Muscle of leg (tissue), 11 donors: ENCODE results near the gene RAET1G. TPM values are rescaled to one million over a fixed set of nuclear protein-coding genes. Genes with fewer than 3 reads are reported as not detected.
"Not testable (repeated sequence)": the region's sequence is repeated elsewhere in the genome, so short reads cannot be mapped to it uniquely, and the experiment has no call there.

Experiments used
- DNase-seq: peaks from one replicate; pipeline ENCODE4 v3.0.0; 2013
- H3K27ac ChIP-seq: one replicate; pipeline ENCODE4 v1.5.1; 2013; ENCODE audit warnings: mild to moderate bottlenecking, low read length, control low read depth
- H3K27me3 ChIP-seq: one replicate; pipeline ENCODE4 v1.6.1; 2013; ENCODE audit warnings: low read length; ENCODE audit not compliant: control insufficient read depth, insufficient read depth
- H3K36me3 ChIP-seq: one replicate; pipeline ENCODE4 v1.6.1; 2013; ENCODE audit warnings: low read length; ENCODE audit not compliant: control insufficient read depth, insufficient read depth
- H3K4me1 ChIP-seq: one replicate; pipeline ENCODE4 v1.6.1; 2013; ENCODE audit warnings: low read length; ENCODE audit not compliant: control insufficient read depth, insufficient read depth
- H3K4me3 ChIP-seq: one replicate; pipeline ENCODE4 v1.5.1; 2013; ENCODE audit warnings: low read length, control low read depth
- H3K9me3 ChIP-seq: replicated peaks from 2 replicates; pipeline ENCODE4 v1.6.1; 2013; ENCODE audit warnings: low read depth, low read length; ENCODE audit not compliant: control insufficient read depth
- WGBS: methylation state at CpG from one replicate; pipeline ENCODE4 v1.1.5; 2013; ENCODE audit warnings: missing lambda C conversion rate; ENCODE audit not compliant: insufficient coverage; 5-methylcytosine and 5-hydroxymethylcytosine counted together
- polyA plus RNA-seq, 8 donors: library from polyadenylated mRNA; unstranded; fragments of 120-200 nt; gene quantifications; one replicate each; pipeline versions ENCODE4 v1.2.1 to v1.2.3, GENCODE V29; 2013; ENCODE audit warnings: inconsistent platforms in 1 of 8, low replicate concordance in 1 of 8; ENCODE audit not compliant: insufficient read length in 8 of 8, insufficient read depth in 1 of 8
- total RNA-seq: library from RNA; stranded (reverse); fragments of 120-200 nt; gene quantifications from one replicate; pipeline ENCODE4 v1.2.4, GENCODE V29; 2013

RAET1G gene
- total and polyA plus RNA-seq, 9 donors = 0.09 to 0.27 (median 0.17) TPM; not detected in 1

DNA sequence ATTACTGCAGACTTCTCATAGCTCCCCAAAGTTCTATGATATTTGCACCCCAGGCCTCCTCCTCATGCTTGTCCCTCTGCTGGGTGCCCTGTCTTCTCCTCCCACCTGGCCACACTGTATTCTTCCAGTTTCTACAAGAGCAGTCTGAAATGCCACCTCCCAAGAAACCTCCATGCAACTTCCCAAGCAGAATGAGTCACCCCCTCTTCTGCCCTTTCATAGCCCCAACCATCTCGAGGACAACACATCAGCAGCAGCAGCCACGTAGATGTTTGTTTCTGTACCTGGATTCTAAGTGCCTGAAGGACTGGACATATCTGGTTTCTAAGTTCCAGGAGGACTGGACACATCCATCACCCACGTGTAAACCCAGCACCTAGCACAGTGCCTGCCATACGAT, 12.3 kb upstream of the RAET1G start:
- Histone ChIP-seq H3K27me3 (peaks cover 70% of the 10 kb centered on the region), H3K4me3 (no peak overlapping the region), H3K4me1 (peaks cover 11% of the 10 kb centered on the region), H3K36me3 (no peaks in the 10 kb centered on the region), H3K27ac (no peak overlapping the region), H3K9me3 (no peaks in the 10 kb centered on the region)
- no peak for DNase-seq
- no CpG with 5 or more reads among the region's 4 CpGs for WGBS

DNA sequence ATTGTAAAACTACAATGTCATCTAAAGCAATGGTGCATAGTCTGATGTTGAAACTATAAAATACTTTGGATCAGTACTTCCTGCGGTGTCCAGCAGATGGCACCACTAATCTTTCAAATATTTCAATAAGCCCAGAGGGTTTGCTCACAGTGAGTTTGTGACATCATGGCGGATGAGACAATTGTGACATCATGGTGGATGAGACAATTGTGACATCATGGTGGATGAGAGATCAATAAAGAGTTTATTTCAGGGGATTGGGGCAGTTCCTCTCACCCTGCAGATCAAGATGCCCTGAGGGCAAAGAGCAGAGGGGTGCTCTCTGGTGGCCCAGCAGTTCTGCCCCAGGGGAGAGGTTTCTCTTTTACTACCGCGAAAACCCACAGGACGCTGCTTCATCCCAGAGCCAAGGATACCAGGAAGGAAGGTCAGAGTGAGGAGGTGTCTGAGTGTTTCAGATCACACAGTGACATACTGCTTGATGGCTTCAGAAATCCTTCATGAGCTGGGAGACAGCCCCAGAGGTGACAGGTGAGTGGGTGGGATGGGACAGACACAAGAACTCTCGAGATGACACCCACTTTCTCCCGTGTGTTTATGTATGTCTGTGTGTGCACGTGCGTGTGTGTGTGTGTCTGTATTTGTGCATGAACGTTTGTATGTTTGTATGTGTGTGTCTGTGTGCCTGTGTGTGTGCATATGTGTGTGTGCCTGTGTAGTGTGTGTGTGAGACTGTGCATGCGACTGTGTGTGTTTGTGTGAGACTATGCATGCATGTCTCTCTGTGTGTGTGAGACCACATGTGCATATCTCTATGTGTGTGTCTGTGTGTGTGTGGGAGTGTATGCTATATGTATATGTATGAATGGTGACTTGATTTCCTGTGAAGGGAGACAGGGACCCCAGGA, 11.6 kb upstream of the RAET1G start:
- WGBS = 40% methylated on average over 8 of the region's 11 CpGs
- Histone ChIP-seq H3K4me3 (no peak overlapping the region), H3K27me3 (peaks cover 65% of the 10 kb centered on the region), H3K9me3 (no peaks in the 10 kb centered on the region), H3K27ac (no peak overlapping the region), H3K36me3 (no peaks in the 10 kb centered on the region), H3K4me1 (peaks cover 11% of the 10 kb centered on the region)
- DNase-seq = peak; percentile 67

GRCh38 chr6:149933461-149933860, 10.5 kb upstream of the RAET1G start:
- H3K4me1 ChIP-seq = peaks cover 4% of the 10 kb centered on the region
- no peak overlapping the region for H3K27ac ChIP-seq
- H3K27me3 ChIP-seq = peaks cover 62% of the 10 kb centered on the region
- 45% methylated on average over 3 of the region's 3 CpGs for WGBS
- DNase-seq = no peak
- no peaks in the 10 kb centered on the region for H3K36me3 ChIP-seq
- H3K4me3 ChIP-seq = no peak overlapping the region
- no peaks in the 10 kb centered on the region for H3K9me3 ChIP-seq

GRCh38 chr6:149933036-149933435, 10.1 kb upstream of the RAET1G start:
- Histone ChIP-seq H3K9me3 (no peaks in the 10 kb centered on the region), H3K27me3 (peaks cover 57% of the 10 kb centered on the region), H3K4me3 (no peak overlapping the region), H3K27ac (no peak overlapping the region), H3K36me3 (no peaks in the 10 kb centered on the region), H3K4me1 (no peaks in the 10 kb centered on the region)
- no peak for DNase-seq
- 51% methylated on average over 4 of the region's 5 CpGs for WGBS

- Histone ChIP-seq H3K27ac (no peak overlapping the region), H3K4me3 (no peak overlapping the region), H3K4me1 (no peaks in the 10 kb centered on the region), H3K27me3 (peaks cover 49% of the 10 kb centered on the region), H3K36me3 (no peaks in the 10 kb centered on the region), H3K9me3 (no peaks in the 10 kb centered on the region)
- no peak for DNase-seq
- WGBS = 100% methylated on average over 2 of the region's 6 CpGs
Measured at GRCh38 chr6:149931501-149931900, 8.6 kb upstream of the RAET1G start.

- Histone ChIP-seq H3K27ac (no peak overlapping the region), H3K4me3 (no peak overlapping the region), H3K4me1 (peaks cover 13% of the 10 kb centered on the region), H3K27me3 (peaks cover 51% of the 10 kb centered on the region), H3K9me3 (no peaks in the 10 kb centered on the region), H3K36me3 (no peaks in the 10 kb centered on the region)
- WGBS = 4% methylated on average over 3 of the region's 3 CpGs
- DNase-seq = no peak
Measured at GRCh38 chr6:149929422-149929821, 6.5 kb upstream of the RAET1G start.

- not testable (repeated sequence) for DNase-seq, H3K9me3 ChIP-seq, H3K36me3 ChIP-seq, H3K4me3 ChIP-seq, H3K27ac ChIP-seq
- 100% methylated on average over 3 of the region's 4 CpGs for WGBS
- Histone ChIP-seq H3K4me1 (peaks cover 28% of the 10 kb centered on the region), H3K27me3 (peaks cover 62% of the 10 kb centered on the region)
Measured at GRCh38 chr6:149927025-149927424, 4.1 kb upstream of the RAET1G start.

DNA sequence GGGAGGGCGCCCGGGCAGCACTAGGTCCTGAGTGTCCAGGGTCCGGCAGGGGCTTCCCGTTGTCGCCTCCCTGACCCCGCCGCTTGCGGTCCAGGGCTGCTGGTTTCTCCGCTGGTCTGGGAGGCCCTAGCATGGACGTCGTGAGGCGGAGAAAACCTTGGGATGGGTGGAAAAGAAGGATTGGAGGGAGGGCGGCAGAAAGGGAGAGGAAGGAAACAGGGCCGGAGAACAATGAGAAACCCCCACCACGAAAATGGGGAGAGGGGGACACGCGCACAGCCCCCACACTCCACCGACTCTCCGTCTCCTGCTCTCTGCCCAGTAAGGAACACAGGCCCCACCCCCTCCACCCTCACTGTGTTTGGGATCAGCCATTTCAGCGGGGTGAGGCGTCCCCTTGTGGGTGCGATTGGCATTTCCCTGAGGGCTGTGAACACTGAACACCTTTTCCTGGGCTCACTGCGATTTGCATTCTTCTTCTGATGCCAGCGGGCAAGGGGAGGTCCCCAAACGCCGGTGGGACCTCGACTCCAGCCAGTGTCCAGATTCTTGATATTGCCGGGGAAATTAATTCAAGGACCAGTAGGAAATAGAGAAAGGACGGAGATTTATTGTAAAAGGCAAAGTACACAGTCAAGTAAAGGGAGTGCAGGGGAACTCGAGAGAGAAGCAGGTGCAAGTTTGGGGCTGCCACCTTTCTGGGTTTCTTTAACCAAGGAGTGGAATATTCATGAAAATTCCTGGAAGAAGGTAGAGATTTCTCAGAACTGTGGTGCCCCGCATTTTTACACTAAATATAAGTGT, 3.3 kb upstream of the RAET1G start:
- peaks cover 28% of the 10 kb centered on the region for H3K4me1 ChIP-seq
- peak; percentile 86 for DNase-seq
- no peaks in the 10 kb centered on the region for H3K36me3 ChIP-seq
- H3K27me3 ChIP-seq = peaks cover 65% of the 10 kb centered on the region
- H3K4me3 ChIP-seq = peak overlapping the region; percentile 36
- WGBS = 5% methylated on average over 19 of the region's 31 CpGs
- H3K9me3 ChIP-seq = no peaks in the 10 kb centered on the region
- H3K27ac ChIP-seq = no peak overlapping the region

DNA sequence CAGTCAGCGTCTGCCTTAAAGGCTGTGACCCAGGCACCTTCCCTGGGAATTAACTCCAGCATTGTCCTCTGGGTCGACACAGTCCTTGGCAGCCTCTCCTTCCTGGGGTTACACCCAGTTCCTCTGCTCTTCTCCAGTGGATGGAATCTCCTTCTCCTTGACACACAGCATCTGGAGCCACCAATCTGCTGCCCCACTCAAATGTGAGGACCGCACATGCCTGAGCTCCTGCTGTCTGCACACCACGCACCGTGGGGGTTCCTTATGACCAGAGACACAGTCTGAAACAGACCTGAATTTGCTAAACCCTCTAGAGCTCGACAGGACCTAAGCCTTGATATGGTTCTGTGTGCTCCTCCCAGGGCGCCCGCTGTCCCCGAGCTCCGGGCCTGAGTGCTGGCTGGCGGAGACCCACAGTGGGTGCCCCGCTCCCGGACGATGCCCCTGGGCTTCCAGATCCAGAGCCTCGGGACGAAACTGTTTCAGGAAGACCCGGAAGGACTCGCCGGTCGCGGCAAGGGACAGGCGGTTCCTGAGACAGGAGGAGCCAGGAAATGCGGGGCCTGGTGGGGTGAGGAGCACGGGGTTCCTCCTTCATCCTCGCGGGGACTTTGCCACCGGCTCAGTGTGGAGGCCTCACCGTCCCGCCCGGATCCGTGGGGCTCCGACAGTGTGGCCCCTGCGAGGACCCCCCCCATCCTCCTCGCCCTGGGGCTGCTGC, 2.5 kb upstream of the RAET1G start:
- peak; percentile 34 for DNase-seq
- no peaks in the 10 kb centered on the region for H3K36me3 ChIP-seq
- peaks cover 70% of the 10 kb centered on the region for H3K27me3 ChIP-seq
- peak overlapping the region; percentile 36 for H3K4me3 ChIP-seq
- H3K27ac ChIP-seq = no peak overlapping the region
- 8% methylated on average over 34 of the region's 34 CpGs for WGBS
- no peaks in the 10 kb centered on the region for H3K9me3 ChIP-seq
- H3K4me1 ChIP-seq = peaks cover 28% of the 10 kb centered on the region

GRCh38 chr6:149924933-149925252, 2.0 kb upstream of the RAET1G start:
- Histone ChIP-seq H3K27me3 (peaks cover 73% of the 10 kb centered on the region), H3K36me3 (no peaks in the 10 kb centered on the region), H3K9me3 (no peaks in the 10 kb centered on the region), H3K4me3 (no peak overlapping the region), H3K27ac (no peak overlapping the region), H3K4me1 (peaks cover 28% of the 10 kb centered on the region)
- 72% methylated on average over 4 of the region's 4 CpGs for WGBS
- no peak for DNase-seq
